ENCODE results near the gene TBKBP1. TPM values are rescaled to one million over a fixed set of nuclear protein-coding genes. Genes with fewer than 3 reads are reported as not detected.
"Not testable (repeated sequence)": the region's sequence is repeated elsewhere in the genome, so short reads cannot be mapped to it uniquely, and the experiment has no call there.

Gene TBKBP1
- total and polyA plus RNA-seq, 4 donors: 10.4 to 62.8 (median 28.8) TPM

- Histone ChIP-seq H3K36me3 (ENCODE audit: control insufficient read depth, insufficient read depth, low read length) (peaks cover 84% of the 10 kb centered on the region), H3K27ac (ENCODE audit: low read depth, low read length) (no peak overlapping the region), H3K9me3 (ENCODE audit: control insufficient read depth, insufficient read depth, low read length) (no peaks in the 10 kb centered on the region), H3K4me3 (ENCODE audit: low read depth, low read length) (no peak overlapping the region), H3K27me3 (ENCODE audit: control insufficient read depth, insufficient read depth, low read length) (no peaks in the 10 kb centered on the region), H3K4me1 (ENCODE audit: control insufficient read depth, insufficient read depth, low read length) (no peaks in the 10 kb centered on the region)
- peak in 1 of 6 donors; percentile 63 for DNase-seq (ENCODE audit: low read depth in 4 of 6, low spot score in 6 of 6)
- 85% methylated on average over 3 of the region's 7 CpGs for WGBS (ENCODE audit: insufficient coverage)
Measured at GRCh38 chr17:47676510-47677165, 17.3 kb upstream of the TBKBP1 start.

- peaks cover 81% of the 10 kb centered on the region for H3K36me3 ChIP-seq (ENCODE audit: control insufficient read depth, insufficient read depth, low read length)
- no peaks in the 10 kb centered on the region for H3K9me3 ChIP-seq (ENCODE audit: control insufficient read depth, insufficient read depth, low read length)
- H3K27ac ChIP-seq (ENCODE audit: low read depth, low read length): no peak overlapping the region
- no peaks in the 10 kb centered on the region for H3K4me1 ChIP-seq (ENCODE audit: control insufficient read depth, insufficient read depth, low read length)
- no peak for DNase-seq (ENCODE audit: low read depth in 4 of 6, low spot score in 6 of 6)
- no peaks in the 10 kb centered on the region for H3K27me3 ChIP-seq (ENCODE audit: control insufficient read depth, insufficient read depth, low read length)
- WGBS (ENCODE audit: insufficient coverage): 86% methylated on average over 7 of the region's 7 CpGs
- no peak overlapping the region for H3K4me3 ChIP-seq (ENCODE audit: low read depth, low read length)
Measured at GRCh38 chr17:47678196-47678595, 15.8 kb upstream of the TBKBP1 start.

- no peaks in the 10 kb centered on the region for H3K27me3 ChIP-seq (ENCODE audit: control insufficient read depth, insufficient read depth, low read length)
- DNase-seq (ENCODE audit: low read depth in 4 of 6, low spot score in 6 of 6): no peak
- H3K36me3 ChIP-seq (ENCODE audit: control insufficient read depth, insufficient read depth, low read length): peaks cover 55% of the 10 kb centered on the region
- no CpG with 5 or more reads among the region's 2 CpGs for WGBS (ENCODE audit: insufficient coverage)
- H3K27ac ChIP-seq (ENCODE audit: low read depth, low read length): no peak overlapping the region
- H3K4me3 ChIP-seq (ENCODE audit: low read depth, low read length): no peak overlapping the region
- H3K9me3 ChIP-seq (ENCODE audit: control insufficient read depth, insufficient read depth, low read length): no peaks in the 10 kb centered on the region
- H3K4me1 ChIP-seq (ENCODE audit: control insufficient read depth, insufficient read depth, low read length): no peaks in the 10 kb centered on the region
Measured at GRCh38 chr17:47682138-47682537, 11.8 kb upstream of the TBKBP1 start.

DNA sequence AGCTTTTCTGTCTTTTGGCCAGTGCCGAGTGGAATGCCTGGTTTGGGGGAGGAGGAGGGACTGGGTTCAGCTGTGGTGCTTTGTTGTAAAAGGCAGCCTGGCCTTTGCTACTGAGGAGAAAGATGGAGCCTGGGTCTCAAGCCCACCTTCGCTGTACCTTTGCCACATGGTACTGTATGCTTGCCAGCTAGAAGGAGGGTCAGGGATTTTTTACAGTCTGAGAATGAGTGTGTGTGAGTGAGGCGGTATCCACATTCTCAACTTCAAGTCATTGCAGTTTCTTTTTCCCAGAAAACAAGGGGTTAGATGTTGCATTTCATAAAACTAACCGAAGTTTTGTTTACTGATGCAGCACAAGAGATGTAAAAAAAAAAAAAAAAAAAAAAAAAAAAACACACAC lies 11.2 kb upstream of the TBKBP1 start:
- DNase-seq (ENCODE audit: low read depth in 4 of 6, low spot score in 6 of 6); H3K4me3 ChIP-seq (ENCODE audit: low read depth, low read length); H3K9me3 ChIP-seq (ENCODE audit: control insufficient read depth, insufficient read depth, low read length); H3K27ac ChIP-seq (ENCODE audit: low read depth, low read length); H3K27me3 ChIP-seq (ENCODE audit: control insufficient read depth, insufficient read depth, low read length); H3K4me1 ChIP-seq (ENCODE audit: control insufficient read depth, insufficient read depth, low read length): not testable (repeated sequence)
- peaks cover 52% of the 10 kb centered on the region for H3K36me3 ChIP-seq (ENCODE audit: control insufficient read depth, insufficient read depth, low read length)
- 91% methylated on average over 1 of the region's 4 CpGs for WGBS (ENCODE audit: insufficient coverage)

GRCh38 chr17:47684025-47684424 lies 9.9 kb upstream of the TBKBP1 start:
- Histone ChIP-seq H3K4me3 (ENCODE audit: low read depth, low read length) (no peak overlapping the region), H3K9me3 (ENCODE audit: control insufficient read depth, insufficient read depth, low read length) (no peaks in the 10 kb centered on the region), H3K27ac (ENCODE audit: low read depth, low read length) (no peak overlapping the region), H3K36me3 (ENCODE audit: control insufficient read depth, insufficient read depth, low read length) (peaks cover 44% of the 10 kb centered on the region), H3K4me1 (ENCODE audit: control insufficient read depth, insufficient read depth, low read length) (peaks cover 4% of the 10 kb centered on the region), H3K27me3 (ENCODE audit: control insufficient read depth, insufficient read depth, low read length) (no peaks in the 10 kb centered on the region)
- WGBS (ENCODE audit: insufficient coverage): 70% methylated on average over 2 of the region's 4 CpGs
- DNase-seq (ENCODE audit: low read depth in 4 of 6, low spot score in 6 of 6): no peak

DNA sequence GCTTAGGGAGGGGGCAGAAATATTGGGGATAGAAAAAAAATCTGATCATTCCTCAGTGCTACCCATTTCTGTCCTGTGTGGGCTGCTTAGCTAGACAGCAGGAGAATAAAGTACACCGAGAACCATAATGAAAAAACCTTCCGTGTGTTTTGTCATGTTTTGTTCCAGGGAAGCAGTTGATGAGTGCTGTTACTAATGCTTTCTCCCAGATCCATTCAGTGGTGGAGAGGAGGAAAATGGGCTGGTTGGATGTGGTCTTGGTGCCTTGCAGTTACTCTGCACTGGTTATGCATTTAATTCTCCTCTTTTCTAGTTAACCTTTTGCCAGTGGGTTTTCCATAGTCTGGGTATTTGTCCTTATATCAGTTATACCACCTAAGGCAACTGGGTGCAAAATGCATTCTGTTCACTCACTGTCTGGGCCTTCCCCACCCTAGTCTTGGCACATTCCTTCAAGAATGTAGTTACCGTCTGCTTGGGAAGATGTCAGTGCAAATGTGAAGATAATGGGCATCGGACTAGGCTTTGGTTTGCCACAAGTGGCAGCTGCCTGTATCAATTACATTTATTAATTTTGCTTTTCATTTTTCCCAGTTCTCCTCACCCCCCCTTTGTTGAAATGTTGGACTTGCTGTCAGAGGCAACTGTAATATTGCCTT lies 9.3 kb upstream of the TBKBP1 start:
- Histone ChIP-seq H3K27ac (ENCODE audit: low read depth, low read length) (no peak overlapping the region), H3K36me3 (ENCODE audit: control insufficient read depth, insufficient read depth, low read length) (peaks cover 37% of the 10 kb centered on the region), H3K4me1 (ENCODE audit: control insufficient read depth, insufficient read depth, low read length) (peaks cover 4% of the 10 kb centered on the region), H3K9me3 (ENCODE audit: control insufficient read depth, insufficient read depth, low read length) (no peaks in the 10 kb centered on the region), H3K4me3 (ENCODE audit: low read depth, low read length) (no peak overlapping the region), H3K27me3 (ENCODE audit: control insufficient read depth, insufficient read depth, low read length) (no peaks in the 10 kb centered on the region)
- DNase-seq (ENCODE audit: low read depth in 4 of 6, low spot score in 6 of 6): no peak
- WGBS (ENCODE audit: insufficient coverage): no CpG with 5 or more reads among the region's 4 CpGs

GRCh38 chr17:47685556-47686275 lies 8.2 kb upstream of the TBKBP1 start:
- peaks cover 27% of the 10 kb centered on the region for H3K36me3 ChIP-seq (ENCODE audit: control insufficient read depth, insufficient read depth, low read length)
- H3K4me1 ChIP-seq (ENCODE audit: control insufficient read depth, insufficient read depth, low read length): peaks cover 4% of the 10 kb centered on the region
- DNase-seq (ENCODE audit: low read depth in 4 of 6, low spot score in 6 of 6): no peak
- H3K4me3 ChIP-seq (ENCODE audit: low read depth, low read length): no peak overlapping the region
- no peak overlapping the region for H3K27ac ChIP-seq (ENCODE audit: low read depth, low read length)
- H3K9me3 ChIP-seq (ENCODE audit: control insufficient read depth, insufficient read depth, low read length): no peaks in the 10 kb centered on the region
- no peaks in the 10 kb centered on the region for H3K27me3 ChIP-seq (ENCODE audit: control insufficient read depth, insufficient read depth, low read length)
- 80% methylated on average over 1 of the region's 4 CpGs for WGBS (ENCODE audit: insufficient coverage)

GRCh38 chr17:47686276-47686635 lies 7.7 kb upstream of the TBKBP1 start:
- Histone ChIP-seq H3K9me3 (ENCODE audit: control insufficient read depth, insufficient read depth, low read length) (no peaks in the 10 kb centered on the region), H3K27me3 (ENCODE audit: control insufficient read depth, insufficient read depth, low read length) (no peaks in the 10 kb centered on the region), H3K4me3 (ENCODE audit: low read depth, low read length) (no peak overlapping the region), H3K27ac (ENCODE audit: low read depth, low read length) (no peak overlapping the region), H3K36me3 (ENCODE audit: control insufficient read depth, insufficient read depth, low read length) (peaks cover 23% of the 10 kb centered on the region), H3K4me1 (ENCODE audit: control insufficient read depth, insufficient read depth, low read length) (peaks cover 4% of the 10 kb centered on the region)
- no CpG with 5 or more reads among the region's 1 CpG for WGBS (ENCODE audit: insufficient coverage)
- no peak for DNase-seq (ENCODE audit: low read depth in 4 of 6, low spot score in 6 of 6)

GRCh38 chr17:47686664-47687327 lies 7.2 kb upstream of the TBKBP1 start:
- no peak overlapping the region for H3K4me3 ChIP-seq (ENCODE audit: low read depth, low read length)
- H3K27me3 ChIP-seq (ENCODE audit: control insufficient read depth, insufficient read depth, low read length): no peaks in the 10 kb centered on the region
- peaks cover 18% of the 10 kb centered on the region for H3K36me3 ChIP-seq (ENCODE audit: control insufficient read depth, insufficient read depth, low read length)
- no peak overlapping the region for H3K27ac ChIP-seq (ENCODE audit: low read depth, low read length)
- H3K9me3 ChIP-seq (ENCODE audit: control insufficient read depth, insufficient read depth, low read length): no peaks in the 10 kb centered on the region
- peaks cover 4% of the 10 kb centered on the region for H3K4me1 ChIP-seq (ENCODE audit: control insufficient read depth, insufficient read depth, low read length)
- no peak for DNase-seq (ENCODE audit: low read depth in 4 of 6, low spot score in 6 of 6)
- 92% methylated on average over 5 of the region's 7 CpGs for WGBS (ENCODE audit: insufficient coverage)

All from spinal cord (tissue), 10 donors.